HG03565 (cell line): ENCODE measurements around the gene NCAPD3.
"Not testable (repeated sequence)": the region's sequence is repeated elsewhere in the genome, so short reads cannot be mapped to it uniquely, and the experiment has no call there.

ENCODE experiments used
- ATAC-seq: cut with Tn5 transposase; IDR thresholded peaks from one replicate; pipeline ENCODE4 v1.9.1; 2021; ENCODE audit warnings: mild to moderate bottlenecking, moderate library complexity; ENCODE audit not compliant: unreplicated experiment

NCAPD3 gene

DNA sequence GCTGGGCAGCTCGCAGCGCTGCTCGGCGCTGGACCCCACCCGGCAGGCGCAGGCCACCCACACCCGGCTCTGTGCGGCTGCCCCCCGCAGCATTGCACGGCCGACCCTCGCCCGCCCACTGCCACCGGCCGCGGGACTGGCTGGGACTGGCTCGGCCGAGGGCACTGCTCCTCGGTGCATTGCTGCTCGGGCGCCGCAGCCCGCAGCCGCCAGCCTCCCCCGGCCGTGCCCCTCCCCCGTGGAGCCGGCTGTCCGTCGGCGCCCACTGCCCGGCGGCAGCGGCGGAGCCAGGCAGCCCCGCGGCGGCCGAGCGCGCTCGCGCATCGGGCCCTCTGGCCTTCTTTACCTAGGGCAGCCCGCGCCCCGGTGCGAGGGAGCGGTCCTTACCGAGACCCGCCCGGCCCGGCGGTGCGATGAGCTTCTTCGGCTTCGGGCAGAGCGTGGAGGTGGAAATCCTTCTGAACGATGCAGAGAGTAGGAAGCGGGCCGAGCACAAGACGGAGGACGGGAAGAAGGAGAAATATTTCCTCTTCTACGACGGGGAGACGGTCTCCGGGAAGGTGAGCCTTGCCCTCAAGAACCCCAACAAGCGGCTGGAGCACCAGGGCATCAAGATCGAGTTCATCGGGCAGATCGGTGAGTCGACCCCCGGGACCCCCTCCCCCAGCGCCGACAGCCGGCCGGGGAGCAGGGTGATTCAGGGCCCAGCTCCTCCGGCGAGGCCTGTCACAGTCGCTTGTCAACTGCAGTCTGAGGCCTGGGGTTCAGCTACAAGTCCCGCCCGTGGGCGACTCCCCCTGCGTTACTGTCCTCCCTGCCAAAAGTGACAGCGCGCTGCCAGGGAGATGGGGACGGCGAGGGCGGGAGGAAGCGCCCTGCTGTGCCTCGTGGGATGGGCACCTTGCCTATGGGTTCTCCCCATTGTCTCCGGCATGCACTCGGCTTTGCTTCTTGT, 1.2 kb upstream of the NCAPD3 start:
- ATAC-seq, result peak; percentile 4

DNA sequence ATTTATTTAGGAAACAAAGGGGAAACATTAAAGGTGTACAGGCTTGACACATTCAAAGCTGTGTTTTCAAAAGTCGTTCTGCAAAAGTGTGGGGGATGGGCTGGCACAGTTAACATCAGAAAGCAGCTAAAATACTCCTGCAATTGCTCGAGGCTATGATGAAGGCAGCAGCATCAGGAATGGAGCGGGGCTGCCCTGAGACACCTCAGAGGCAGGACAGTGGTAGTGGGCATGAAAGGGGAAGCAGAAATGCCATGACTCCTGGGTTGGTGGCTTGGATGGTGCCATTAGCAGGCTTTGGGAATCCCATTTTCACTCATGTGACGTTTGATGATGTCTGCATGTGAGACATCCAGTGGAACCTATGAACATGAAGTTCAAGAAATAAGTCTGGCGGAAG, 646 bp downstream of the NCAPD3 start:
- ATAC-seq, result no peak

DNA sequence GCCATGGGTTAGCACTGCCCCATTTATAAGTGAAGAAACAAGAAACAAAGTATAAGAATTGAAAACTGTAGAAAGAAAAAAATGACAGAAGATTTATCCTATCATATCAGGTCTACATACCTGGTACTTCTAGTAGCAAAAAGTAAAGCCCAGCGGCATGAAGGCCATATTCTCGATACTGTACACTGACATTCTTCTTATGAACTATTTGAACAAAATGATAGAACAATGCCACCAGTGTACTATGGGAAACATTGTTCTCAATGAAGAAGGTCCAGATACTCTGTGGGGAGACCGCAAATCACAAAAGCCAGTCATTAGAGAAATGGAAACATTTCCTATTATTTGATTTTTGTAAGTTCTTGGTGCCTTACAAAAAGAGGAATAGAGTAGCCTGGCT, 7.0 kb downstream of the NCAPD3 start:
- no peak for ATAC-seq

DNA sequence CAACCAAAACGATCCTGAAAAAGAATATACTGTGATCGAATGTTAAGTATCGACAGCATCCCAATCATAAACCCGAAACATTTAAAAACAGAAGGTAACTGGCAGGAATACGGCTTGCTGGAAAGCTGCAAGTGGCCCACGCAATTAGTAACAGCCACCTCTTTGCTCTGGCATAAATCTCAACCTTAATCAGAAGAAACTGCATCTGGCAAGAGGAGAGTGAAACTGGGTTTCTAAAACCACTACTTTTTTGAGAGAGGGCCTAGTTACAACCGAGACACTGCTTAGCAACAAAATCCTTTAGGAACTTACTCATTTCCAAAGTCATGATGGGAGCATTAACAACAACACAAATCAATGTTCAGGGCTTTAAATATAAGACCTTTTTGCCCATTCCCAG, 7.9 kb downstream of the NCAPD3 start:
- no peak for ATAC-seq

DNA sequence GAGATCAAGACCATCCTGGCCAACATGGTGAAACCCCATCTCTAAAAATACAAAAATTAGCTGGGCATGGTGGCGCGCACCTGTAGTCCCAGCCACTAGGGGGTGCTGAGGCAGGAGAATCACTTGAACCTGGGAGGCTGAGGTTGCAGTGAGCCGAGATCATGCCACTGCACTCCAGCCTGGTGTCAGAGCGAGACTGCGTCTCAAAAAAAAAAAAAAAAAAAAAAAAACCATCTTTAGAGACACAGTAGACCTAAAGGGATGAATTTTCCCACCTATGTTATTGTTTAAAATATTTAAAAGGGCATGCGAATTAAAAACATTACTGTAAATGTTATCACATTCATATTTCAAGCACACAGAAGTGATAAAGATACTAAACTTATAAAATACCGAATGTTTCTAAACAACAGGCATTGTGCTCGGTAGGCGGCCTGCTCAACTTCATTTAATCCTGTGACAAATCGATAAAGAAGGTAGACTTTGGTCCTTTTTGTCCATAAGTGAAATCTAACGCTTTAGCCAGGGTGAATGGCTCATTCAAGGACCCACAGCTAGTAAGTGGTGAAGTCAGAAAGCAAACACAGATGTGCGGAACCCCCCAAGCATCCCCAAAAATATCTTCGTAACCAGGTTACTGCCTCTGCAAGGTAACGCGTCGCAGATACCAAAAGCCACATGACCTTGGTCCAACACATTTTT, 16.1 kb downstream of the NCAPD3 start:
- ATAC-seq, result no peak

DNA sequence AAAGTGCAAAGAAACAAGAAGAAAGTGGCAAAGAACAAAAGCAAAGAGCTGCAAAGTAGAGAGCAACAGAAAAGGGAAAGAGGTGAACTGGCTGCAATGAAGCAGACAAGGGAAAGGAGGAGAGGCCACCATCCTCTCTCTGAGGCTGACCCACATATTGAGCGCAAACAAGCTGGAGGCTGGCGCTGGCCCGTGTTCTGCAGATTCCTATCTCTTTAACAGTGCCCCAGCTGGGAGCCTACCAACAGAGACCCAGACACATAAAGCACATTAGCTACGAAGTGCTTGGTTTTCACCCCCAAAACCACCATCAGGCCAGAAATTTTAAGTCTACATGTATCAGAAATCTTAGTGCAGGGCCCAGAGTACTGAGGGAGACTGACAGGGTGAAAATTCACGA, 17.6 kb downstream of the NCAPD3 start:
- ATAC-seq, result no peak

DNA sequence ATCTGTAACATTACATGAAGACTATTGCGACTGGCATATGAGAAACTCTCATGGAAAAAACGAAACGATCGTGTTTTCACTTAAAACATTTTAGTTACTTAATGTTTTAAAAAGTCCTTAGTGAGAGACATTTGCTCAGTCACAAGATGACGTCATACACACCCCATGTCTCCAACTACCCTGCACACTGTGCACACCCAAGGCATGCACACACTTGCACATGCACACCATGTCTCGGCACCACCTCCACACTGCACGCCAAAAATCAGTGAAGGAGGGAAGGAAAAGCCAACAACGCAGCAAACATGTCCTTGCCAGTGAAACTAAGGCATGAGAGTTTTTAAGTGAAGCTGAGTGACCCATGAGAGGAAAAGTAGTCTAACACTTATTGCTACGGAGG, 18.0 kb downstream of the NCAPD3 start:
- ATAC-seq, result no peak

DNA sequence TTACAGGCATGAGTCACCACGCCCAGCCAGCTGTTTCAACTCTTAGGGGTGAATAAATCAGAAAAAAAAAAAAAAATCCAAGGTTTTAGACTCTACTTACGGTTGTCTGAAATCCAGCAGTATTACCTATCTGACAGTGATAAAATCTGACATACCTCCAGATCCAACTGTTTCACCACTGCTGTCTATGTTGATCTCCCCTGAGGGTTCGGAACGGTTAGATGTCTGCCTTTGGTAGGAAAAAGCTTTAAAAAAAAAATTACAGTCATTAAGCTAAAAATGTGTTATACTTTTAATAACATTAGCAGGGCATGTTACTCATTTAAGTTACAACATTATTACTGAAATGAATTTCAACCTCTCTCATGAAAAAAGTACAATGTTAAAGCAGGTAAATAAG, 21.1 kb downstream of the NCAPD3 start:
- no peak for ATAC-seq

DNA sequence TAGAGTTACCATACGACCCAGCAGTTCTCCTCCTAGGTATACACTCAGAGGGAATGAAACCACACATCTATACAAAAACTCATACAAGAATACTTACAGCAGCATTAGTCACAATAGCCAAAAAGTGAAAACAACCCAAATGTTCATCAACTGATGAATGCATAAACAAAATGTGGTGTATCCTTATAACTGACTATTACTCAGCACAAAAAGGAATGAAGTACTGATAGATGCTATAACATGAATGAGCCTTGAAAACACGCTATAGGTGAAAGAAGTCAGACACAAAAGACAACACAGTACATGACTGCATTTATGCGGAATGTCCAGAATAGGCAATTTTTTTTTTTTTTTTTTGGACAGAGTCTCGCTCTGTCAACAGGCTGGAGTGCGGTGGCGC, 23.1 kb downstream of the NCAPD3 start:
- ATAC-seq, result no peak

DNA sequence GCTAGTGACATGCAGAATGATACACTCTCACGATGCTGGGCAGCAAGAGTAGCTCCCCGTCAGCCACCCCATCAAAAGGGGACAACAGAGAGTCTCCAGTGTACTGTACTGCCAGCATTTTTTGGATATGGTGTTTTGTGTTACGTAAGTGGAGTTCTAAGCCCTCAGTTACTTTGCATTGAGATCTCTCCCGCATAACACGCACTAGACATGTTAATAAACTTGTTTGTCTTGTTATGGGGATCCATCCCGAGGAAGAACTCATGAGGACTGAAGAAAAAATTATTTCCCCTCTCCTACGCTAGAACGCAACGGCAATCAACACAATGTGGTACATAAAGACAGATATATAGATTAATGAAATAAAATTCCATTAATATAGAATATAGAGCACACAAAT, 24.2 kb downstream of the NCAPD3 start:
- no peak for ATAC-seq

DNA sequence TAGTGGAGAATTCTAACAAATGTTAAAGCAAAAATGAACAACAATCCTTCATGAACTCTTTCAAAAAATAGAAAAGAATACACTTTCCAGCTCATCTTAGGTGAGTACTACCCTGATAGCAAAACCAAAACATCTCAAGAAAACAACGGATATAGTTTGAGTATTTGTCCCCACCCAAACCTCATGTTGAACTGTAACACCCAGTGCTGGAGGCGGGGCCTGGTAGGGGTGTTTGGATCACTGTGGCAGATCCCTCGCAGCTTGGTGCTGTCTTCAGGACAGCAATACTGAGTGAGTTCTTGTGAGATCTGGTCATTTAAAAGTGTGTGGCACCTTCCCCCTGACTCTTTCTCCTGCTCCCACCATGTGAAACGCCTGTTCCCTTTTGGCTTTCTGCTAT, 27.0 kb downstream of the NCAPD3 start:
- ATAC-seq, result no peak

DNA sequence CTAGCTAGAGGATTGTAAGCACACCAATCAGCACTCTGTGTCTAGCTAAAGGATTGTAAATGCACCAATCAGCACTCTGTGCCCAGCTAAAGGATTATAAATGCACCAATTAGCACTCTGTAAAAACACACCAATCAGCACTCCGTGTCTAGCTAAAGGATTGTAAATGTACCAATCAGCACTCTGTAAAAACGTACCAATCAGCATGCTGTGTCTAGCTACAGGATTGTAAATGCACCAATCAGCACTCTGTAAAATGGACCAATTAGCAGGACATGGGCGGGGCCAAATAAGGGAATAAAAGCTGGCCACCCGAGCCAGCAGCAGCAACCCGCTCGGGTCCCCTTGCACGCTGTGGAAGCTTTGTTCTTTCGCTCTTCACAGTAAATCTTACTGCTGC, 35.7 kb downstream of the NCAPD3 start:
- ATAC-seq, result not testable (repeated sequence)

DNA sequence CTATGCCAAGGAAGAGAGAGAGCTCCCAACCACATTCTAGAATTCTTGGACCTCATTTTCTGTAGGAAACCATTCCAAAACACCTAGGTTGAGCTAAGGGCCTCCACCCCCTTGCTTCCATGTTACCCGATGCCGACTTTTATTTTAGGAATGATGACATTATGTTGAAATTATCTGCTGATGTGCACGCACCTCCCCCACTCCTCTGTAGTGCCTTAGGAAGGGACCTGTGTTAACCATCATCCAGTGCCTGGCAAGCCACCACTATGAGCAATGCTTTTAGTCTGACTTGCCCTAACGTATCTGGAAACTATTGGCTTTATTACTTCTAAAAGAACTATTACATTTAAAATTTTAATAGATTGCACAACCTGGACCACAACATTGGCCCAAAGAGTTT, 42.1 kb downstream of the NCAPD3 start:
- ATAC-seq, result no peak

DNA sequence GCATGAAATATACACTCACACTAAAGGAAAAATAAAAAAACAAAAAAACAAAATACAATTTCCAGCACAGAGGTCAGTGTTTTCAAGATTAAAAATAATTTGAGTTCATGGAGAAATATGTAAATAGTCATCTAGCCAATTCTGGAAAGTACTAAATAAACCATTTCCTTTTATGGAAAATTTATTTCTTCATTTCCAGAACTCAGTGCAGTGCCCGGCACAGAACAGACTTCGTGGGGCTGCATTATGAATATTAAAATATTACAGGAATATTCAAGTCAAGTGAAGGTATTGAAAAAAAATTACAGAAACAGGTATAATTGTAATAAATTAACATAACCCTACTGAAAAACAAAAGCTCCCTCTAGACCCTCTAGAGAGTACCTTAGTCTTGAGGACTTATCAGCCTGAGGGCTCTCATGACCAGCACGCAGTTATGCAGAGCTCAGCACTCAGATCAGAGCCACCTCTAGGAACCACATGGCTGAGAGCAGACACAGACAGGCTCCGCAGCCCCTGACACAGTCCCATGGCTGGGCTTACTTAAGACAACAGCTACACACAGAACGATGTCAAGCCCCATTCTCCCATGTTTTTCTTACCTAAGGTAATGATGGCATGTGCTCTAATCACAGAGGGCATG, 45.6 kb downstream of the NCAPD3 start:
- ATAC-seq, result no peak

DNA sequence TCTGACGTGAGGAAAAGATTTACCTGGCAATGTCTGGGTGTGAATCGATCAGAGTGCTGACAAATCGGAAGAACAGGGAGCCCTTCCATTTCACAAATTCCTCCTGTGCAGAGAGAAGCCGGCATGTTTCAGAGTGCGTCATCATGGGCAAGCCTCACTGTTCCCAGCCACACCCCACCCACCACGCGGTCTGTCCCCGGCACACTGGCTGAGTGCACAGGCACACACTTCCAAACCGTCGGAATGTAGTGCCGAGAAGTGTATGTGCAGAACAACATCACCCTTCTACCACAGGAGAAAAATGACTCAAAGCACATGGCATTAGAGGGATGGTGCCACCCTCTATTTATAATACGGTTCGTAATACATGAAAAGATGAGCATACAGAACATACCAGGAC, 47.5 kb downstream of the NCAPD3 start:
- no peak for ATAC-seq

DNA sequence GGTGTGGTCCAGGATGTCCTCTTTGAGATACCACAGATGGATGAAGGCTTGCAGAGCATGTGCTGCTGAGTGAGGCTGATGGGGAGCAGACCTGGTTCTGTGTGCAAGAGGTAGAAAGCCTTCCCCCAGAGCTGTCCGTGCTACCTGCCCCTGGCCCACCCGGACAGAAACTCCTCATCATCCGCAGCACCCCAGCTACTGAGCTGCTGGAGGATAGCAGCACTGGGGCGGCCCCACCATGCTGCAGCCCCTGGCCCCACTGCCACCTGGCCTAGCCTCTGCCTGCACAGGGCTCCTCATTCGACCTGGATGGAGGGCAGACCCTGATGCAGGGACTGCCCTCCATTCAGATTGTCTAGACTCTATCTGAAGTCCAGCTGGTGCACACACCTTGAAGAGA, 50.5 kb downstream of the NCAPD3 start:
- ATAC-seq, result no peak

DNA sequence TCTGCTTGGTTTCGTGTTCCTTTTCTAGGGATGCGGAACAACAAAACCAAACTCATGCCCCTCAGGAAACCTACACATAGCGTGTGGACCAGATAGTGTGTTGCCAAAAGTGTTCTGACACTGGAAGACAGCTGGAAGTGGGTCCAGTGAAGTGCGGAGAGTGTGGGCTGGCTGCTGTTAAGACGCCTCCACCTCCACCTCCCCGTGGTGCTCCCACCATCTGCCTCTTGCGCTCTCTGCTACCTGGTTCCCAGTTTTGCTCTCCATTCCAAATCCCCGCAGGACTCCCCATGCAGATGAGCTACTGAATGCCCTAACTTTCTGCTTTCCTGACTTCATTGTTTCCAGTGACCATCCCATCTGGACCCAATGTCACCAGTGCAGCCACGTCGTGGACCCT, 51.8 kb downstream of the NCAPD3 start:
- no peak for ATAC-seq

DNA sequence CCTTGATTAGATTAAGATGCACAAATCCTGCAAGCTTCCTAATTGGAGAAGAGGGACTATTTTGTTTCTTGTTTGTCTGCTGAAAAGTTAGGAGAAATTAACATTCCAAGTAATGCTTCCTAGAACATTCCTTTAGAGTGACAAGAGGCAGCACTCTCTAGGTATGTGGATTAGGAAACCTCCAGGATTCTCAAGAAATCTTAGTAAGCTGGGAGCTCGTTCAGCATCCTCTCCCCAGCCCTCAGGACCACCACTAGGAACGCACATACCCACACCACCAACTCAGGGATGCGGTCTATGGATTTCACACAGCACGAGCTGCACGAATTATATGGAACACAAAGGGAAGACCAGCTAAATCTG, 52.9 kb downstream of the NCAPD3 start:
- no peak for ATAC-seq

DNA sequence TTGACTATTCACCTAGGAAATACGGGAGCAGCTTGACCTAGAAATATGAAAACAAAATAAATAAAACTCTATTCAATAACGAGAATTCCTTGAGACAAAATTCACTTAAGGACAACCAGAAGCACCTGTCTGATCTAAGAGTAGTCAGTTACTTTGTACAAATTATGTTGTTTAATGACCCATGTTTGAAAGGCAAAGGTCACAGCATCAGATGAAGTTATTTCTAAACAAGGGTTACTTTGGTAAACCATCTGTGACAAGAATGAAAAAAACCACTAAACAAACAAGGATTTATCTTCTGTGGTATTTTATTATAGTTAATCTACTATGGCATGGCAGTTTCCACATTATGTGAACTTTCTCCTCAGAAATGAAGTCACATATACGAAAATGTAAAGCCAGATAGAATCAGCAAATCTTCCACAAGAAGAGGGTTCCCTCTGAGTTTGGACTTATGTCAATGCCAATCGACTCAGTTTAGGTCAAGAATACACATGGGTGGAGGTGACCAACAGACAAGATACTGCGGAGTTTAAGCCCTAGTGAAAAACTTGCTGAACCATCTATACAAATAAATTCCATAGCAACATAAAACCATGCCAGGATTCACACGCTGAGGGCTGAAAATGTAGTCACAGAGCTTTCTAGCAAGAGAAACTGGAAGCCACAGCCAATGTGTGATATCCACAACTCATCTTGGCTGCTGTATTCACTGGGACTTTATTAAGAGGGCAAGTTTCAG, 53.4 kb downstream of the NCAPD3 start:
- no peak for ATAC-seq

DNA sequence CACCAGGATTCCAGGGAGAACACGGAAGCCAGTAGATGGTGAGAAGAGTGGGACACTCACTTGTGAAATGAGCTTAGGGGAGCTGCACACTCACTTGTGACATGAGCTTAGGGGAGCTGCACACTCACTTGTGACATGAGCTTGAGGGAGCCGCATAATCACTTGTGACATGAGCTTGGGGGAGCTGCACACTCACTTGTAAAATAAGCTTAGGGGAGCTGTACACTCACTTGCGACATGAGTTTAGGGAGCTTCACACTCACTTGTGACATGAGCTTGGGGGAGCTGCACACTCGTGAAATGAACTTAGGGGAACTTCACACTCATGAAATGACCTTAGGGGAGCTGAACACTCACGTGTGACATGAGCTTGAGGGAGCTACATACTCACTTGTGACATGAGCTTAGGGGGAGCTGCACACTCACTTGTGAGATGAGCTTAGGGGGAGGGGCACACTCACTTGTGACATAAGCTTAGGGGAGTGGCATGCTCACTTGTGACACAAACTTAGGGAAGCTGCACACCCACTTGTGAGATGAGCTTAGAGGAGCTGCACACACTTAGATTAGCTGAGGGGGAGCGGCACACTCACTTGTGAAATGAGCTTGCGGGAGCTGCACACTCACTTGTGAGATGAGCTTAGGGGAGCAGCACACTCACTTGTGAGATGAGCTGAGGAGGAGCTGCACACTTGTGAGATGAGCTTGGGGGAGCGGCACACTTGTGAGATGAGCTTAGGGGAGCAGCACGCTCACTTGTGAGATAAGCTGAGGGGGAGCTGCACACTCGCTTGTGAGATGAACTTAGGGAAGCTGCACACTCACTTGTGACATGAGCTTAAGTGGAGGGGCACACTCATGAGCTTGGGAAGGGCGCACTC, 59.0 kb downstream of the NCAPD3 start:
- ATAC-seq, result no peak
